Left renal pelvis (tissue), 4 donors: Measurements from ENCODE around the gene GNB3. TPM values are rescaled to one million over a fixed set of nuclear protein-coding genes. Genes with fewer than 3 reads are reported as not detected.

ENCODE experiments used
- DNase-seq, 4 donors: peaks; one replicate each; pipeline ENCODE4 v3.0.0-alpha.2; 2013; ENCODE audit warnings: low read depth in 4 of 4, low spot score in 3 of 4
- polyA plus RNA-seq, 4 donors: library from polyadenylated mRNA; unstranded; fragments of 120-200 nt; gene quantifications; one replicate each; pipeline ENCODE4 v1.2.1, GENCODE V29; 2013; ENCODE audit not compliant: insufficient read length in 4 of 4

The GNB3 gene
- polyA plus RNA-seq, 4 donors, result 4.4 to 14.0 (median 6.8) TPM

DNA sequence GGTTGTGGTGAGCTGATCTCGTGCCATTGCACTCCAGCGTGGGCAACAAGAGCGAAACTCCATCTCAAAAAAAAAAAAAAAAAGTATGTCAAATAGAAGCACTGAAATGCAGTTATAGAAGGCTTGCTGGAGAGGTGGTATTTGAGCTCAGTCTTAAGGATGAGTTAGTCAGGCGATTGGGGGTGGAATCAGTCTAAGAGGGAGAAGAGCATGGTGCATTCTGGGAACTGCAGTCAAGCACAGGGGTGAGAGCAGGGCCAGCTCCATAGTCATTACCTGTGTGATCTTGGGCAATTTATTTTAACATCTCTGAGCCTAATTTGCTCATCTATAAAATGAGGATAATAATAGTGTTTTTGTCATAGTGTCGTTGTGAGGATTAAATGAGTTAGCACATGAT lies 5.9 kb upstream of the GNB3 start:
- no peak for DNase-seq

DNA sequence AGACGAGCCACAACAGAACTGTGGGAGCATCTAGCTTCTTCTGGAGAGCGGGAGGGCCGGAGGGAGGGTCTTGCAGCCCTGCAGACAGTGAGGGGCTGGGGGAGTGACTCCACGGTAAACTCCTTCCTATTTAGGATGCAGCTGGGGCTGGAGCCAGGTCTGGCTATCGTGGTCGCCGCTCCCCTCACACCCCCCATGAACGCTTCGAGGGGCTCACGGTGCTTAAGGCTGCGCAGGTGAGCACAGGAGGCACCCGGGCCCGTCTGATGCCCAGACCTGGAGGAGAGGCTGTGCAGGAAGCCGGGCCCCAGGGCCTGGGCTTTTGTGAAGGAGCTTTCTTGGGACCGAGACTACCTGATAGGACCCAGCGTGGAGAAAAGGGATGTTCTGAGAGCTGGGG lies 3.9 kb upstream of the GNB3 start:
- DNase-seq, result no peak

DNA sequence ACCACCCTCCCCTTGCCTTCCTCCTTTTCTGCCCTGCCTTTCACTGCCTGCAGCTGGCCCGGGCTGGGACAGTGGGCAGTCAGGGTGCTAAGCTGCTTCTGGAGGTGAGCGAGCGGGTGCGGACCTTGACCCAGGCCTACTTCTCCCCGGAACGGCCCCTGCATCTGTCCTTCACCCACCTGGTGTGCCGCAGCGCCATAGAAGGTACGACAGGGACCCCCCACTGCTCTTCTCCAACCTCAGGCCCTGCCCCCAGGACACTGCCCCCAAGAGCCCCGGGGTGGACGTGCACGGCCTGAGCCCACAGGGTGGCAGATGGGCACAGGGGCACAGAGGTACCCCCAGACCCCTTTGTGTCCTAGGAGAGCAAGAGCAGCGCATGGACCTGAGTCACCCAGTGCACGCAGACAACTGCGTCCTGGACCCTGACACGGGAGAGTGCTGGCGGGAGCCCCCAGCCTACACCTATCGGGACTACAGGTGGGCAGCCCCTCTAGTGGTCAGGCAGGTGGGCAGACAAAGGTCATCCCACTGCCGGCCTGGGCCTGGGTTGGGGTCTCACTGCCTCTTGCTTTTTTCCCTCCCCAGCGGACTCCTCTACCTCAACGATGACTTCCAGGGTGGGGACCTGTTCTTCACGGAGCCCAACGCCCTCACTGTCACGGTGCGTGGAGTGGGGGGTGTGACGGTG lies 3.2 kb upstream of the GNB3 start:
- DNase-seq, result no peak

DNA sequence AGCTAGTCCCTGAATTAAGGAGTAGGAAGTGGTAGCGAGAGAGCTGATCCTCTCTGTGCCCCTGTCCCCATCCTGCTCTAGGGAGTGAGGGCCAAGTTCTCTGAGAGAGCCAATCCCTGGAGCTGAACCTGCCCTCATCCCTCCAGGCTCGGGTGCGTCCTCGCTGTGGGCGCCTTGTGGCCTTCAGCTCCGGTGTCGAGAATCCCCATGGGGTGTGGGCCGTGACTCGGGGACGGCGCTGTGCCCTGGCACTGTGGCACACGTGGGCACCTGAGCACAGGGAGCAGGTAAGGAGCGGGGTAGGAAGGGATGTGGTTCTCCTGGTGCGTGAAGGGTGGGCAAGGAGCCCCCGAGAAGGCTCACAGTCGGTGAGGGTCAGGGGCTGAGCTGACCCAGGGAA lies 1.9 kb upstream of the GNB3 start:
- no peak for DNase-seq

DNA sequence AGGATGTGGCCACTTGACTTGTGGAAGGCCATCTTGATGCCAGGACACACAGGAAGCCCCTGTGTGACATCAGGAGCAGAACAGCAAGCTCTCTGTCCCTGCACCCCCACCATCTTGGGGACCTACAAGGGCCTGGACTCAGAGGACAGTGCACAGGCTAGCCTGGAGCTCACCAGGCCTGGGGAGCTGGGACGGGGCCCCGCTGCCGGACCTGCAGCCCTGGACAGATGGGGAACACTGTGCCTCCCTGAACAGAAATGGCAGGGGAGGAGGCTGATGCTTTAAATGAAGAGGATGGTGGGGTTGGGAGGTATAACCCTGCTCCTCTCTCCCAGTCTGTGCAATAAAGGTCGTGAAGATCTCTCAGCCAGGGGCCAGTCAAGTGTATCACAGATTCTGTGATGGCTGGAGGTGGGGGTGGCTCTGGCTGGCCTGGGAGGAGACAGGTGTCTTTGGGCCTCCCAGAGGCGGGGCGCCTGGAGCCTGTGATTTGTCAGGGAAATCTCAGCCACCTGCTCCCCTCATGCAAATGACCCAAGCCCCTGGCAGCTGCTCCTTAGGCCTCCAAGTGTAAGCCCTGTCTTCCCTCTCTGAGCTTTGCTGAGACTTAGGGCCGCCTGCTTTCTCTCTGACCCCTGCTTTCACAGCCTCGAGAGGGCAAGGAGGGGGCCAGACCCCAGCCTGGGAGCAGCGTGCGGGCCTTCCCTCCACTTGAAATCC lies 1.1 kb upstream of the GNB3 start:
- no peak for DNase-seq

DNA sequence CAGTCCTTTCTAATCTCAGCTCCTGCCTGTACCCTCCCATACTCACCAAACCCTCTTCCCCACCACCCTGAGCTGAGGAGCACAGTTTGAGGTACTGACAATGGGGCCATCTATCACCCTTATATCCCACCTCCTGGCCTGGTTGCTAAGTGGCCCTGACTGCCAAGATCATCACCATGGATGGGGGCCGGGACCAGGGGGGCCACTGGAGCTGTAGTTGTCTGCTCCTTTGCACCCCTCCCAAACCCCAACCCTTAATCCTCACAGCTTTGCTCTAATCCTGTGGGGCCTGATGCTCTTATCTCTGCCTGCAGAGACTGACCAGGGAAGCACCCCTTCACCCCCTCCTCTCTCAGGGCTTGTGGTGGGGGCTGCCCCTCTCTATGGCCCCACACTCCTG lies 395 bp upstream of the GNB3 start:
- DNase-seq, result no peak

DNA sequence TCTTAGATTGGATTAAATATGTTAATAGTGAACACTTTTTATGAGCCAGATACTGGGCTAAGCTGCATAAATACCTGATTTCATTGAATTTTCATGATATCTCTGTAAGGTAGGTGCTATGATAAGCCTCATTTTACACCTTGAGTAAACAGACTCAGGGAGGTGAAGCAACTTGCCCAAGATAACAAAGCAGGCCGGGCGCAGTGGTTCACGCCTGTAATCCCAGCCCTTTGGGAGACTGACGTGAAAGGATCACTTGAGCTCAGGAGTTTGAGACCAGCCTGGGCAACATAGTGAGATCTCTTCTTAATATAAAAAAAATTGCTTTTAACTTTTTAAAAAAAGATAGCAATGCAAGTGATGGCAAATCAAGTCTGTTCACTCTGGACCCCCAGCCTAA lies 1.4 kb downstream of the GNB3 start:
- no peak for DNase-seq

DNA sequence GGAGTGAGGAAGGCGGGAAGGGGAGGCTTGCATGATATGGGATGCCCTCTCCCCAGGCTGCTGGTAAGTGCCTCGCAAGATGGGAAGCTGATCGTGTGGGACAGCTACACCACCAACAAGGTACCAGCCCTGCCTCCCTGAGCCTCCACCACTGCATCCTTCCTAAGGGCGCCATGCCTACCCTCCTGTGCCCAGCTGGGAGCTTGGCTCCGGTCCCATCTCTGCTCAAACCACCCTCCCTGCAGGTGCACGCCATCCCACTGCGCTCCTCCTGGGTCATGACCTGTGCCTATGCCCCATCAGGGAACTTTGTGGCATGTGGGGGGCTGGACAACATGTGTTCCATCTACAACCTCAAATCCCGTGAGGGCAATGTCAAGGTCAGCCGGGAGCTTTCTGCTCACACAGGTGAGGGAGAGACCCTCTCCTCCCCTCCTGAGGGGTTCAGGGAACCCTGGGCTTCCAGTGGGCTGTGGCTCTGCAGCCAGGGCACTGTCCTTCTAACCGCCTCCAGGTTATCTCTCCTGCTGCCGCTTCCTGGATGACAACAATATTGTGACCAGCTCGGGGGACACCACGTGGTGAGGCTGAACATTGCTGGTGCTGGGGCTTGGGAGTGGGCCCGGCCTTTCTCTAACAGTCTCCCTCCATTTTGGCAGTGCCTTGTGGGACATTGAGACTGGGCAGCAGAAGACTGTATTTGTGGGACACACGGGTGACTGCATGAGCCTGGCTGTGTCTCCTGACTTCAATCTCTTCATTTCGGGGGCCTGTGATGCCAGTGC lies 2.6 kb downstream of the GNB3 start:
- DNase-seq, result no peak

DNA sequence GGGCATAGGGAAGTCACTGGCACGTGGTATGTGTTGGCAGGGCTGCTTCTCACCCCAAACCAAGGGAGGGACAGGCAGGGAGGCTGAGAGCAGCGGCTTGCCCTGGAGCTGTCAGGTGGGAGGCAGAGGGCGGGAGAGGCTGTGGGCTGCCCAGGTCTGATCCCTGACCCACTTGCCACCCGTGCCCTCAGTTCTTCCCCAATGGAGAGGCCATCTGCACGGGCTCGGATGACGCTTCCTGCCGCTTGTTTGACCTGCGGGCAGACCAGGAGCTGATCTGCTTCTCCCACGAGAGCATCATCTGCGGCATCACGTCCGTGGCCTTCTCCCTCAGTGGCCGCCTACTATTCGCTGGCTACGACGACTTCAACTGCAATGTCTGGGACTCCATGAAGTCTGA lies 4.7 kb downstream of the GNB3 start:
- DNase-seq, result no peak

DNA sequence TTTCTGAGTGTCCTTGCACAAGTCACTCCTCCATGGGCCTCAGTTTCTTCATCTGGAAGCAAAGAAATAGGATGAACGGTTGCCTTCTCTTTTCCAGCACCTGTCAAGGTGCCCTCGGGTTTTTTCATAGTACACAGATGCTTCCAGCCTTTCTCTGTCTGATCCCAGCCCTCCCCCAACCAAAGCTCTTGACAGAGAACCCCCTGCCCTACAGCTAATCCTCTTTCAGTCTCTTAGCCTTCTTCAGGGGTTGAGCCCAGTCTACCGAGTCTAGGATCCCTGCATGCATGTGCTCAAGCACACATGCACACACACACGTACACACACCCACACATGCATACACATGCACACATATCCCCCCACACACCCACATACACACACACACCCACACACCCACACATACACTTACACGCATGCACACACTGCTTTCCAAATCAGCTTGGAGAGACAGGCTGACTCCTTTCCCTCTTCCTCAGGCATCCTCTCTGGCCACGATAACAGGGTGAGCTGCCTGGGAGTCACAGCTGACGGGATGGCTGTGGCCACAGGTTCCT lies 5.7 kb downstream of the GNB3 start:
- DNase-seq, result no peak

DNA sequence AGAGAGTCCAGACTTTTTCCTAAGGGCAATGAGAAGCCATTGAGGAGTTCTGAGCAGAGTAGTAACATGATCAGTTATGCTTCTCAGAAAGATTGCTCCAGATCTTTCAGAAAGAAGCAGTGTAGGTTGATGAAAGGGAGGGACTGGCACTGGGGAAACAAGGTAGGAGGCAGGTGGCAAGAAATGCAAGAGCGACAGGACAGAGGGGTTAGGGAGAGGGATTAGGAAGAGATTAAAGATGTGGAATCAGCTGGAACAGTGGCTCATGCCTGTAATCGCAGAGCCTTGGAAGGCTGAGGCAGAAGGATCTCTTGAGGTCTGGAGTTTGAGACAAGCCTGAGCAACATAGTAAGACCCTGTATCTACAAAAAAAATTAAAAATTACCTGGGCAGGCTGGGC lies 7.0 kb downstream of the GNB3 start:
- DNase-seq, result no peak

DNA sequence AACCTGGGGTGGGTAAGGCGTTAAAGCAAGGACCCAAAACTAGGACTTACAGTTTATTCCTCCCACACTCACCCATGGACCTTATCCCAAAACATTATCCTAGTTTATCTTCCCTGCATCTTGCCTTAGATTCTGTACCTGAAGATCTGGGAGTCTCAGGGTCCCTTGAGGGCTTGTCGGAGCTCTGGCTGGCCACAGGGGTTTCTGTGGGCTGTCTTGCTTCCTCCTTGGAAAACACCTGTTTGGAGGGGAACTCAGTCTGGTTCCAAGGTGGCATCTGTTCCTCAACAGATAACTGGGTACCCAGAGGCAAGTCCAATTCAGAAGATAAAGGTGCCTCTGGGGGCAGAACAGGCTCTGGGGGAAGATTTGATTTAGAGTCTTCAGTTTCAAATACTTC lies 8.7 kb downstream of the GNB3 start:
- no peak for DNase-seq

DNA sequence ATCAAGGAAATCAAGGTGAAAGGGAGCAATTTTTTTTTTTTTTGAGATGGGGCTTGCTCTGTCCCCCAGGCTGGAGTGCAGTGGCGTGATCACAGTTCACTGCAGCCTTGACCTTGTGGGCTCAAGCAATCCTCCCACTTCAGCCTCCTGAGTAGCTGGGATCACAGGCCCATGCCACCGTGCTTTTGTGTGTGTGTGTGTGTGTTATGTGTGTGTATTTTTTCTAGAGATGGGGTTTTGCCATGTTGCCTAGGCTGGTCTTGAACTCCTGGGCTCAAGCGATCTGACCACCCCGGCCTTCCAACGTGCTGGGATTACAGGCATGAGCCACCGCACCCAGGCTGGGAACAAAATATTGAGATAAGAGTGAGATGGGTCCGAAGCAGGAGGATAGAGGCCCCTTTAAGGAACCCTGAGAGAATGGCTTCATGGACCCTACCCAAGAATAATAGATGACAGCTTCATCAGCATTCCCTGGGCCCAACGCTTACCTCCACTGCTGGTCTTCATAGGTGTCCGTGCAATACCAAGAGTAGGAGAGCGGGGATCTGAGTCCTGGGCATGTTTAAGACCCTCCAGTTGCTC lies 9.3 kb downstream of the GNB3 start:
- DNase-seq, result no peak

DNA sequence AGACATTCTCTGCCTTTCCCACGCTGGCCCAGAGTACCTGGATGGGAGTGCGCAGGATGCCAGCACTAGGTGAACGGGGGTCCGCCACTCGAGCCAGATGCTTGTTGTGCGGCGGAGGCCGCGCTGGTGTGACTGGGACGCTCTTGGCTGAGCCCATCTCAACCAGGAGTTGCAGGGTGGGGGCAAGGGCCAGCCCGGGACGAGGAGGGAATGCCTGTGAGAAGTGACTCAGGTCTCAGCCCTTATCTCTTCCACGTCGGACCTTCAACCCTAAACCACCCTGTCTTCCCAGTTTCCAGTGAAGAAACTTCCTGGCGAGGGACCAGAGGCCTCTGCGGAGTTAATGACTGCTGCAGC lies 10.0 kb downstream of the GNB3 start:
- DNase-seq, result no peak

DNA sequence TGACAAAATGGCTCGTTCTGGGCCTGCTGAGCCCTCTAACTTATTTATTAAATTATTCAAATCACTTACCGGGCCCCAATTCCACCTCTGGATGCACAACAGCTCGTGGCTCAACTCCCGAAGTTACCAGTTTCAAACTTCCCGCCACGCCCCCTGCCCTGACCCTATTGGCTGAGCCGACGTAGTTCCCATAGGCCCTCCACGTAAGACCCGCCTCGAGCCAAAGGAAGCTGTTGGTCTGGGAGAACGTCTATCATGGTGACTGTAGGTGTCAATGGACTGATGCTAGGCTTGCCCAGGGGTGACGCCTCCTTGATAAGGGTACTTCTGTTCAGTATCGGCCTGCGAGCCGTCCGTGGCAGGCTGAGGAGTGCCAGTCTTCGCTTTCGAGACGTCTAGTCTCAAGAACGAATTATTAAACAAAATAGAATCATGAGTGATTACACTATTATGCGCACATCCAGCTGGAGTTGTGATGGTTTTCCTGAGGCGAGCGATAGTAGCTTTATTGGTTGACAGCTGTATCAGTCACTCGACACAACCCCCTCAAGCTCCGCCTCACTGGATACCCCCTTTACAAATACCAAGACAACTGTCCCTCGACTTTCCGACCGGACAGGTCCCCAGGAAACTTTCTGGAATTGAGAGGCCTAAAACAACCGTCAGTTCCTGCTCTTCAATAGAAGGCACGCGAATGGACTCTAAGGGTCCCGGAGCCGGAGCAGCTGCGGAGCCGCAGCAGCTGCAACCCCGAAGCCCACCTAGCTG lies 10.6 kb downstream of the GNB3 start, which contains the start of gene CDCA3:
CDCA3 (minus strand) TSS at position 134 of the 768 bp plus-strand sequence. CDS start 334 bp downstream, outside the sequence.
- peak in 2 of 4 donors; percentile 90 to 93 for DNase-seq

DNA sequence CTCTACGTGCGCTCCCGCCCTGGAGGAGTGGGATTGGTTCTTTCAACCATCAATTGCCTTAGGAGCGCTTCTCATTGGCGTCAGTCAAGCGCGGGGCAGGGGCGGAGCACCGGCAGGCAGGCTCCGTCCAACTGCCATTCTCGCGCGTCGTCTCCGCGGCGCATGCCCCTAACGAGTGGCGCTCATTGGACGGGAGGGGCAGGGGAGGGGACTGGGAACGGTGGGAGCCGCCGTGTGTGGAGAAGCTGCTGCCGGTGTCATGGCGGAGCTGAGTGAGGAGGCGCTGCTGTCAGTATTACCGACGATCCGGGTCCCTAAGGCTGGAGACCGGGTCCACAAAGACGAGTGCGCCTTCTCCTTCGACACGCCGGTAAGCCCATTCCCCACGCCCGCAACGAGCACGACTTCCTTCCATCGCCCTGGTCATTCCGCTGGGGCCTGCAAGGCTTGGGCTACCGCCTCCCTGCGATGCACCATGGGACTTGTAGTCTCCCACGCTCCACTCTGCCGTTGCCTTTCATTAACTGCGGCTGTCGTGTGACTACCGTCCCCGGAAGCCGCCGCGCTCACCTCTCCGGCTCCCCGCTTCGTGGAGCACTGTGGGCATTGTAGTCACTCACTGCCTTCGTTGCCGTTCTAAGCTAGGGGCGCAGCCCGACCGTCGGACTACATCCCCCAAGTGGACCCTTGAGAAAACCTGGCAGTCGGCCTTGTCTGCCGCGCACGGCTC lies 11.4 kb downstream of the GNB3 start, which contains the start of gene USP5:
USP5 (plus strand) TSS at position 230 of the 730 bp plus-strand sequence; CDS start at position 260, 30 bp downstream.
- DNase-seq, result peak; percentile 98 to 99 (median 99)

DNA sequence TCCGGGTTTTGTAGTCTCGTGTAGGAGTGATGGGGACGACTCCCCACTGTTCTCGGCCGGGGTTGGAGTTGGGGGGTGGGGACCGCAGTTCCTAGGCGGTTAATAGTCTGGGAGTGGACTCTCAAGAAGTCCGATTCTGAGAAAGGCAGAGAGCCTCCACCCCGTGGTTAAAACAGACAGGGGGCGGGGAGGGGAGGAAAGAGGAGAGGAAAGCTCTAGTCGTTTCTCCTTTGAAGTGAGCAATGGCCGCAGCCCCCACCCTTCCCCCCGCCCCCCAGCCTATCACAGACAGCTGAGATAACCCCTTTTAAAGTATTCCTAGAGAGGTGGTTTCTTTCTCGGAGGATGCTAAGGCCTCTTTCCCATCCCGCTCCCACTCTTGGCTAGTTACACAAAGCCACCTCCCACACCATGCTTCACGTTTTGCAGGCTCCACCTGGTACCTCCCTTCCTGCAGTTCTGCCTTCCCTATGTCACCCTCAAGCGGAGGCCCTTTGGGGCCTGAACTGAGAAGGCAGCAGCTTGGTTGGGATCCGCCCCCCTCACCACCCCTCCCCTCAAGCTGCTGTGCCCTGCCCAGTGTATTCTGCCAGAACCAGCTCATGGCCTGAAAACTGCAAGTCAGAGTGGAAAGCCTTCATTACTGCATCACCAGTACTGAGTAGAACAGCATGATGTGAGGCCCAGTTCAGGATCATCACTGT lies 12.1 kb downstream of the GNB3 start:
- DNase-seq, result no peak

DNA sequence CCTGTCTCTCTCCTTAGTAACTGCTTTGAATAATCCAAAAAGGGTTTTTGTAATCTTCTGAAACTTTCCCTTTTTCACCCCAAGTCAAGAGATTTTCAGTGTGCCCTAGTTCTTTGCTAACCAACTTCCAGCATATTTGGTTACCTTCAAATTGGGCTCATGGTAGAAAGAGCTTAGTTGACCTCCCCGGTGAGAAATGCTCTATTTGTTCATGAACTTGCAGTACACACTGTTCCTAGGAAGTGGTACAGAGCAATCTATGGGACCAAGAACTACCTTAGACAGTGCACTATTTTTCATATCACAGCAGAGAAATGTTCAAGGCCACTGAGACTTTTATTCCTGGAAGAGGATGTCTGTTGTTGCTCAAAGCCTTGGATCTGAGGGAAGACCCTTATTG lies 12.9 kb downstream of the GNB3 start:
- no peak for DNase-seq

DNA sequence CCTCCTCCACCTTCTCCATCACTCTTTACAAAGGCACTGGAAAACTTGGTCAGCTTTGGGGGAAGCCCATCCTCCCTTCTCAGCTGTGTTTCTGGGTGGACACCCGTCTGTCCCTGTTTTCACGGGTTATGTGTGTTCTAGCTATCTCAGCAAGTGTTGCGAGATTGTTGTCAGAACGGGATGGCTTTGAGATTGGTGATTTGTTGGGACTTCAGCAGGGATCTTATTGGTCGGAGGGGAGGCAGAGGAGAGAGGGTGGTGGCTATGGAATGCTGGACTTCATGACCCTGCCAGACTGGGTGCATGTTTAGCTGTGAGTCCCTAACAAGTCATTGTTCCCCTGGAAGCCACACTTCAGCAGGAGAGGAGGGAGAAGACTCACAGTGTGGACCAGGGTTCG lies 13.3 kb downstream of the GNB3 start:
- DNase-seq, result no peak
